Uterus (tissue), 2 donors: Measurements from ENCODE around the gene ACSS1.

Experiments used
- CTCF ChIP-seq, 4 experiments: fragments of 200-600 bp in 2 of 4; fragments of 450-650 bp in 2 of 4; sonication (generic) in 2 of 4; IDR thresholded peaks; one replicate each; pipeline ENCODE4 v1.5.1; 2016 to 2019; ENCODE audit warnings: antibody characterized with exemption in 4 of 4, mild to moderate bottlenecking in 2 of 4, moderate library complexity in 1 of 4
- POLR2A ChIP-seq, 2 donors: fragments of 450-650 bp; IDR thresholded peaks; one replicate each; pipeline ENCODE4 v1.6.1; 2016; ENCODE audit warnings: antibody characterized with exemption in 2 of 2, mild to moderate bottlenecking in 1 of 2, moderate library complexity in 1 of 2

GRCh38 chr20:24994470-24995368 is 63.2 kb downstream of the ACSS1 start:
- TF ChIP-seq CTCF (IDR thresholded peaks at IDR 0.05) (peak; percentile 94 to 97 (median 95)), POLR2A (IDR thresholded peaks at IDR 0.05) (no peak)
